Caco-2 (cell line): Measurements from ENCODE around the gene CYP2D6. TPM values are rescaled to one million over a fixed set of nuclear protein-coding genes. Genes with fewer than 3 reads are reported as not detected.
"Not testable (repeated sequence)": the region's sequence is repeated elsewhere in the genome, so short reads cannot be mapped to it uniquely, and the experiment has no call there.

Source experiments
- BruUV-seq: library from RNA; stranded (reverse); fragments of 400-500 nt; replicated peaks from 2 replicates; lab custom pipeline; 2021; lab: Mats Ljungman, UMichigan
- CTCF ChIA-PET: fragments of 300-600 bp; sonication (Branson Sonifier 250); formaldehyde crosslinking; loops from one replicate; lab custom pipeline; 2022; ENCODE audit warnings: antibody characterized with exemption; lab: Charles Lee
- POLR2A ChIA-PET: fragments of 300-600 bp; sonication (Branson Sonifier 250); formaldehyde crosslinking; loops from one replicate; lab custom pipeline; 2022; ENCODE audit warnings: antibody characterized with exemption; lab: Charles Lee
- DNase-seq, 2 experiments: peaks; one replicate each; pipeline versions ENCODE4 v3.0.0 to v3.0.0-alpha.2; 2020 to 2022
- H3K27me3 ChIP-seq: replicated peaks from 2 replicates; pipeline ENCODE4 v1.6.0; 2011; ENCODE audit warnings: low read length; ENCODE audit not compliant: control insufficient read depth, insufficient read depth
- H3K36me3 ChIP-seq: 2 replicates; pipeline ENCODE4 v1.5.1; 2011; ENCODE audit warnings: low read length; ENCODE audit not compliant: control insufficient read depth, insufficient read depth
- H3K4me1 ChIP-seq: fragments of 250-450 bp; sonication (Bioruptor Pico); 2 replicates; pipeline ENCODE4 v1.5.1; 2020; ENCODE audit warnings: mild to moderate bottlenecking
- H3K4me3 ChIP-seq: 2 replicates; pipeline ENCODE4 v1.5.1; 2011; ENCODE audit warnings: low read depth, mild to moderate bottlenecking, control low read depth, low read length
- H3K9me3 ChIP-seq: fragments of 250-450 bp; sonication (Bioruptor Pico); 2 replicates; pipeline ENCODE4 v1.5.1; 2020; ENCODE audit warnings: mild to moderate bottlenecking, moderate library complexity
- H3K27ac Mint-ChIP-seq: one replicate; pipeline ENCODE4 v1.8.0; 2022; ENCODE audit warnings: mixed read lengths; ENCODE audit not compliant: unreplicated experiment
- H3K27me3 Mint-ChIP-seq: one replicate; pipeline ENCODE4 v1.8.0; 2022; ENCODE audit warnings: mixed read lengths; ENCODE audit not compliant: insufficient read depth, unreplicated experiment
- H3K36me3 Mint-ChIP-seq: one replicate; pipeline ENCODE4 v1.8.0; 2022; ENCODE audit warnings: mild to moderate bottlenecking, mixed read lengths; ENCODE audit not compliant: insufficient read depth, unreplicated experiment
- H3K4me1 Mint-ChIP-seq: one replicate; pipeline ENCODE4 v1.8.0; 2022; ENCODE audit warnings: low read depth, mixed read lengths; ENCODE audit not compliant: unreplicated experiment
- H3K4me3 Mint-ChIP-seq: one replicate; pipeline ENCODE4 v1.8.0; 2022; ENCODE audit warnings: mild to moderate bottlenecking, moderate library complexity, mixed read lengths; ENCODE audit not compliant: unreplicated experiment
- H3K9me3 Mint-ChIP-seq: one replicate; pipeline ENCODE4 v1.8.0; 2022; ENCODE audit warnings: mixed read lengths; ENCODE audit not compliant: unreplicated experiment
- CTCF ChIP-seq, 2 experiments: fragments of 200-600 bp in 1 of 2; IDR thresholded peaks; 1 replicate in 1 of 2; 2 replicates in 1 of 2; pipeline versions ENCODE4 v1.5.1 to v1.8.0; 2011 to 2022; ENCODE audit warnings: antibody characterized with exemption in 1 of 2, control low read depth in 1 of 2, inconsistent platforms in 1 of 2, low read depth in 1 of 2, low read length in 1 of 2, mild to moderate bottlenecking in 1 of 2, moderate library complexity in 1 of 2; ENCODE audit not compliant: insufficient read depth in 1 of 2, severe bottlenecking in 1 of 2, unreplicated experiment in 1 of 2
- intact Hi-C: fragments of 100-400 bp; cut with micrococcal nuclease; formaldehyde crosslinking; loops from one replicate; pipeline ENCODE4 v1.10.0; 2022; ENCODE audit not compliant: unreplicated experiment
- total RNA-seq: library from RNA; stranded (reverse); gene quantifications from 2 replicates; pipeline ENCODE4 v1.2.3, GENCODE V29; 2022

Gene CYP2D6
- total RNA-seq, 1 experiment from 2014 or later = 1.7 TPM

GRCh38 chr22:42134100-42135020, 3.8 kb upstream of the CYP2D6 start:
- no peak for DNase-seq
- no peak for TF ChIP-seq CTCF (IDR thresholded peaks at IDR 0.05; ENCODE audit: insufficient read depth in 1 of 2, low read depth in 1 of 2, low read length in 1 of 2, severe bottlenecking in 1 of 2, unreplicated experiment in 1 of 2)
- ChIA-PET CTCF (no interaction called here), POLR2A (no interaction called here)
- Histone ChIP-seq H3K36me3 (no peaks in the 10 kb centered on the region), H3K9me3 (no peaks in the 10 kb centered on the region), H3K27me3 (no peaks in the 10 kb centered on the region), H3K4me3 (no peak overlapping the region), H3K4me1 (no peaks in the 10 kb centered on the region)
- intact Hi-C loops = no loop called here
- no peak overlapping the region for H3K27ac Mint-ChIP-seq
- H3K4me1 Mint-ChIP-seq = no peaks in the 10 kb centered on the region
- no peaks in the 10 kb centered on the region for H3K27me3 Mint-ChIP-seq
- no peak overlapping the region for H3K4me3 Mint-ChIP-seq
- H3K9me3 Mint-ChIP-seq = no peaks in the 10 kb centered on the region
- H3K36me3 Mint-ChIP-seq = peaks cover 10% of the 10 kb centered on the region
- BruUV-seq = no TSS peak

GRCh38 chr22:42132457-42132856, 1.8 kb upstream of the CYP2D6 start:
- H3K4me3 Mint-ChIP-seq = no peak overlapping the region
- no peak overlapping the region for H3K4me3 ChIP-seq
- no peaks in the 10 kb centered on the region for H3K9me3 Mint-ChIP-seq
- H3K27me3 Mint-ChIP-seq = no peaks in the 10 kb centered on the region
- no peak for TF ChIP-seq CTCF (IDR thresholded peaks at IDR 0.05; ENCODE audit: insufficient read depth in 1 of 2, low read depth in 1 of 2, low read length in 1 of 2, severe bottlenecking in 1 of 2, unreplicated experiment in 1 of 2)
- H3K4me1 ChIP-seq = no peaks in the 10 kb centered on the region
- intact Hi-C loops = no loop called here
- no TSS peak for BruUV-seq
- H3K9me3 ChIP-seq = no peaks in the 10 kb centered on the region
- H3K36me3 Mint-ChIP-seq = peaks cover 22% of the 10 kb centered on the region
- H3K4me1 Mint-ChIP-seq = no peaks in the 10 kb centered on the region
- ChIA-PET POLR2A (no interaction called here), CTCF (interaction anchor here (0.6 to 1.2 kb wide), 2 partner anchors 42 to 86 kb away, joined by 3 read pairs; partner anchors contain the start of gene NDUFA6)
- H3K27ac Mint-ChIP-seq = peak overlapping the region; percentile 66
- no peaks in the 10 kb centered on the region for H3K27me3 ChIP-seq
- H3K36me3 ChIP-seq = no peaks in the 10 kb centered on the region
- DNase-seq = no peak

GRCh38 chr22:42131562-42131961, 952 bp upstream of the CYP2D6 start:
- DNase-seq = no peak
- H3K27me3 Mint-ChIP-seq = no peaks in the 10 kb centered on the region
- no peaks in the 10 kb centered on the region for H3K36me3 ChIP-seq
- H3K9me3 ChIP-seq = no peaks in the 10 kb centered on the region
- H3K27ac Mint-ChIP-seq = no peak overlapping the region
- intact Hi-C loops = no loop called here
- ChIA-PET CTCF (interaction anchor here (1.2 kb wide), 1 partner anchor 41 kb away, joined by 3 read pairs; the partner anchor contains the start of gene NDUFA6), POLR2A (no interaction called here)
- H3K36me3 Mint-ChIP-seq = peaks cover 22% of the 10 kb centered on the region
- no peak for TF ChIP-seq CTCF (IDR thresholded peaks at IDR 0.05; ENCODE audit: insufficient read depth in 1 of 2, low read depth in 1 of 2, low read length in 1 of 2, severe bottlenecking in 1 of 2, unreplicated experiment in 1 of 2)
- H3K9me3 Mint-ChIP-seq = no peaks in the 10 kb centered on the region
- H3K4me1 ChIP-seq = no peaks in the 10 kb centered on the region
- H3K27me3 ChIP-seq = no peaks in the 10 kb centered on the region
- BruUV-seq = no TSS peak
- H3K4me3 ChIP-seq = no peak overlapping the region
- no peak overlapping the region for H3K4me3 Mint-ChIP-seq
- H3K4me1 Mint-ChIP-seq = no peaks in the 10 kb centered on the region

GRCh38 chr22:42130182-42130581, 428 bp downstream of the CYP2D6 start:
- H3K36me3 Mint-ChIP-seq = peaks cover 22% of the 10 kb centered on the region
- BruUV-seq, DNase-seq, H3K4me1 Mint-ChIP-seq, H3K36me3 ChIP-seq, intact Hi-C loops, POLR2A ChIA-PET, H3K27ac Mint-ChIP-seq, CTCF ChIA-PET, H3K27me3 ChIP-seq, H3K4me3 Mint-ChIP-seq, H3K4me3 ChIP-seq, H3K4me1 ChIP-seq, H3K9me3 ChIP-seq, H3K27me3 Mint-ChIP-seq, H3K9me3 Mint-ChIP-seq: not testable (repeated sequence)
